Peyer's patch (tissue), 4 donors: ENCODE measurements around the gene CALML3.

Source experiments
- CTCF ChIP-seq, 6 experiments: fragments of 450-650 bp in 4 of 6; fragments of 200-600 bp in 2 of 6; sonication (generic) in 1 of 6; IDR thresholded peaks; one replicate each; pipeline ENCODE4 v1.5.1; 2017 to 2019; ENCODE audit warnings: antibody characterized with exemption in 6 of 6, mild to moderate bottlenecking in 3 of 6, moderate library complexity in 1 of 6
- POLR2A ChIP-seq, 2 donors: fragments of 450-650 bp; IDR thresholded peaks; one replicate each; pipeline ENCODE4 v1.5.1; 2017; ENCODE audit warnings: antibody characterized with exemption in 2 of 2, mild to moderate bottlenecking in 2 of 2, moderate library complexity in 2 of 2

- TF ChIP-seq CTCF (IDR thresholded peaks at IDR 0.05) (no peak), POLR2A (IDR thresholded peaks at IDR 0.05) (no peak)
These were observed 38.7 kb downstream of the CALML3 start for GRCh38 chr10:5563321-5563961.
